ENCODE data around the gene MSANTD2.

Gene MSANTD2

DNA sequence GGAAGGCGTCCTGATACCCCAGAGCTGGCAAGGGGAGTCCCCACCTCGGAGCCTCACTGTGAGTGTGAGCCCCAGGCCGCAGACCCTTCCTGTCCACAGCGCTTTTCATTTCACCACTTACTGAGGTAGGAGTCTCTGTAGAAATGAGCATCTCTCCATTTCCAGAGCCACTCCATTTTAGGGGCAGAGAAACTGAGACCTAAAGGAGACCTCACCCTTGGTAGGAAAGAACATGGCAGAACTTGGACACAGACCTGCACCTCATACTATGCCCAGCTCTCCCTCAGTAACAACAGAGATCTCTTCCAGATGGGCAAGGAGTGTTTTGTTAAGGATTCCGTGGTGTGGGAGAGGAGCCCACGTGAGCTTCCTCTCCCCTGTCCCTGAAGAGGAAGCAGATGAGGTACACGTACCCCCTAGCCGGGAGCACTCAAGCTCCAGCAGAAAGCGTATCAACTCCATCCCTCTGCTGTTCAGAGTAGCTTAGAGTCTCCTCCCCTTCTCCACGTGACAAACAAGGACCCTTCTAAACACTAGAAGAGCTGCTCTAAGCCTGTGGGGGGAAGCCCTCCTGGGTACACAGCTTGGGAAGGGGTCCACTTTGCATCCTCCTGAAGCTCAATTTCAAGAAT is 47.6 kb downstream of the MSANTD2 start:
- DNase-seq, result no peak

DNA sequence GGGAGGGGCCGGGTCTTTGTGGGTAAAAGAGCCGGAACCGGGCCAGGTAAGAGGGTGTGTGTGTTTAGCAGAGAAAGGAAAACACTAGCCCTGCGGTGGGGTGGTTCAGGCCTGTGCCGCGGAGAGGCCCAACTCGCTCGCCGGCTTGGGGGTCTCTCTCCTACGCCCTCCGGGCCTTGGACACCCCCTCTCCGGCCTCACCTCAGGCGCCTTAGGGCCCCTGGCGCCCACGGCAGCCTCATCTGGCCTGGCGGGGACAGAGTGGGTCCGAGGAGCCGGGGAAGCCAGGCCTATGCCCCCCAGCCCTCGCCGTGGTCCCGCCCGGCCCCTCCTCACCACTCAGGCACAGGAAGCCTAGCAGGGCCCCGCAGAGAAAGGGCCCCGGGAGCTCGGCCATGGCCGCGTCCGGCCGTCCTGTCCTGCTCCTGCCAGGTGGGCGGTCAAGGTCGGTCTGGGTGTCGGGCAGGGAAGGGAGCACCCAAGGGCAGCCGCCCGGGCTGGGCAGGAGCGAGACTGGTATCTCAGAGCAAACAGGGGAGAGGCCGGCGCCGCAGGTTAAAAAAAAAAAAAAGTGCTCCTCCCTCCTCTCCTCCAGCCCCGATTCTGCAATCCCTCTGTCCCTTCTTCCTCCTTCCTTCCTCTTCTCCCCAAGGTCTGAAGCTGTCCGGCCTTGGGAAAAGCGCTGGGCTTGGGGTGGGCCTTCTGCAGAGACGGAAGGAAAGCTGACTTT is 48.3 kb downstream of the MSANTD2 start, which contains the start of gene VSIG2:
Gene VSIG2 (minus strand): TSS at position 515 of the 730 bp plus-strand sequence. CDS start 118 bp downstream, at position 397.
- DNase-seq, result no peak

DNA sequence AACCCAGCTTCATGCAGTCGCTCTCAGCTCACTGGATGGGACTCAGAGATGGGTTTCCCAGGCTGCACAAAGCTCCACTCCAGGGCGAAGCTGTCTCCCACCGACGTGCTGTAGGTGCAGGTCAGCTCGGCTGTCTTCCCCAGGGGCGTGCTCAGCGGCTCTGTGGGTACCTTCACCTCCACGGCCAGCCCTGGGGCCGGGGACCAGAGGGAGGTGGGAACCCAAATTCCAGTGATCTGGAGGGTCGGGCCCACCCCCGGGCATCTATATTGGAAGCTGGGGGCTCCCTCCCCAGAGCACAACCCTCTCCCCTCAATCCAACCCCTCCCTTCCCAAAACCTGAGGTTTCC is 48.8 kb downstream of the MSANTD2 start:
- DNase-seq, result no peak

DNA sequence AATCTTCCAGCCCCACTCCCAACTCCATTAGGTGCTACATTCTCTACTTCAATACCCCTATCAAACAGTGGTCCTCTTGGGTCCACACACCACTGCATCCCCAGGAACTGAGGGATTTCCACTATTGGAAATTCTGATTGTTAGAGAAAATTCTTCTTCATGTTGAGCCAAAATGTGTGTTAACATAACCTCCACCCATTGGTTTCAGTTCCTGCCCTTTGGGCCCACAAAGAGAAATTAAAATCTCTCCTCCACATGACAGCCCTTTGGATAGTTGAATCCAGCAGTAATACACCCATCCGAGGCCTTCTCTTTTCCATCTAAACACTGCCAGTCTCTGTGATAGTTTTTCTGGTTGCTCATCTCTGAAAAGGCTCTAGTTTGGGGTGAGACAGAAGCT is 50.3 kb downstream of the MSANTD2 start:
- DNase-seq, result no peak

DNA sequence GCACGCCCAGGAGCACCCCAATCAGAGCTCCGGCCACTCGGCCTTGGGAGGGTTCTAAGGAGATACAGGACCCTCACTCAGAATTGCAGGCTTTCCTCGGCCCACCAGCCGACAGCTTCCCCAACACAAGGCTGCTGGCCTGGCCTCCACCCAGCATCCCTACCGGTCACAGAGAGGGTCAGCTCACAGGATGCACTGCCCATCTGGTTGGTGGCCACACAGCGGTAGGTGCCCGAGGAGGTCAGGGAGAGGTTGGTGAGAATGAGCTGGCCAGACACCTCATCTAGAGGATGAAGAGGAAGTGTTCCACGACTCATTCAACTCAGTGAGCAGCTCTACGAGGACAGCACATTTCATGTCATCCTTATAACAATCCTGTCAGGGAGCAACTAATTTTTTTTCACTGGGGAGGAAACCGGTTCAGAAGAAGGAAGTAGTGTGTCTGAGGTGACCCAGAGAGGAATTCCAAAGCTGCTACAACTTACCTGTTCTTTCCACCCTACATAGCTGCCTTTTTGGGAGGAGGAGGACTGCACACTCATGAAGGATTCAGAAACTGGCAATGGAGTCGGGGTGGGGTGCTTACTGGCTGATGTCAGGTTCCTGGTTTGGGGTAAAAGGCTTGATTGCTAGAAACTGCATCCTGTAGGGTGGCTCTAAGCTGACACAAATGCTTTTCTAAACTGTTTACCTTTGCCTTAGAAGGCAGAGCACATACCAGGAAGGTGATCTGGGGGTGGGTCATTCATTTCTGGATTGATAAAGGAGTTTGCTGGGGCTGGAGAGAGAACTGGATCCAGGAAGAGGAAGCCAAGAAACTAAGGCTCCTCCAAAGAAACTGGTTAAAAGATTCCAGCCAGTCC is 51.5 kb downstream of the MSANTD2 start:
- DNase-seq, result no peak

DNA sequence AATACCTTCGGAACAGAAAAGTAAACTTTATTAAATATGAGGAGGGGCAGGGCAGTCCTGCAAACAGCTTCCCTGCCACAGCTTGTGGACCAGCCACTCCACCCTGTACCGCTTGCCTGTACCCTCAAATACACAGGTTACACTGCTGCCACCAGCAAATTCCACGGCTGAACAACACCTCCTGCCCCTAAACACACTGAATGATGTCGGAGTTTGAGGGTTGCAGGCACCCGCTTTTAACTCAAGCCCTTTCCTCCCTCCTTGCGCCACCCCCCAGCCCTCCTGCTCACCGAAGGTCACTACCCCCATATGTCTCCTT is 52.1 kb downstream of the MSANTD2 start:
- DNase-seq, result no peak

DNA sequence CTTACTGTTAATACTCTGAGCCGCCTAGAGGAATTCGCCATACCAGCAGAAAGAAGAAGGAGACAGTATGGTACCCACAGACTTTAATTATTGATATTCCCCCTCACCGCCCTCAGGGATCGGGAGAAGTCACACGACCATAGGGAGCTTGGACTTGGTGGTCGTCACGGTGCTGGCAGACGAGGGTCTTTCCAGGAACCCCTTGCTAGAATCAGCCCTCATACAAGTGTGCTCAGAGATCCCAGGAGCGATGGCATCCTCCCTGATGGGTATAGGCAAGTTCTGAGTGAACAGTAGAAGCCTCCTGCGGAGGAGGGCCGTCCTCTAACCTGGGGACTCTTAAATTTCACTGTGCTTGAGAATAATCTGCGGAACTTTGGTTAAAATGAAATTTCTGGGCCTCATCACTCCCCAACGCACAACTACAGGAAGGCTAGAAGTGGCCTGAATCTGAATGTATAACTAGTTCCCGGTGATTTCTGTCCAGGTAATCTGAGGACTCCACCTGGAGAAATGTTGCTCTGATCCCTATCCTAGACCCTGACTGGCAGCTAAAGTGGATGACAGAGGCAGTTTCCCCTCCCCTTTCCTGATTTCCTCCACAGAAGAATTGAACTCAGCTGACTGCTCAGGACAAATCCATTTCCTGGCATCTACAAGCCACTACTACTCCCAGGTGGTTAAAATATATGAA is 52.7 kb downstream of the MSANTD2 start:
- DNase-seq, result no peak

DNA sequence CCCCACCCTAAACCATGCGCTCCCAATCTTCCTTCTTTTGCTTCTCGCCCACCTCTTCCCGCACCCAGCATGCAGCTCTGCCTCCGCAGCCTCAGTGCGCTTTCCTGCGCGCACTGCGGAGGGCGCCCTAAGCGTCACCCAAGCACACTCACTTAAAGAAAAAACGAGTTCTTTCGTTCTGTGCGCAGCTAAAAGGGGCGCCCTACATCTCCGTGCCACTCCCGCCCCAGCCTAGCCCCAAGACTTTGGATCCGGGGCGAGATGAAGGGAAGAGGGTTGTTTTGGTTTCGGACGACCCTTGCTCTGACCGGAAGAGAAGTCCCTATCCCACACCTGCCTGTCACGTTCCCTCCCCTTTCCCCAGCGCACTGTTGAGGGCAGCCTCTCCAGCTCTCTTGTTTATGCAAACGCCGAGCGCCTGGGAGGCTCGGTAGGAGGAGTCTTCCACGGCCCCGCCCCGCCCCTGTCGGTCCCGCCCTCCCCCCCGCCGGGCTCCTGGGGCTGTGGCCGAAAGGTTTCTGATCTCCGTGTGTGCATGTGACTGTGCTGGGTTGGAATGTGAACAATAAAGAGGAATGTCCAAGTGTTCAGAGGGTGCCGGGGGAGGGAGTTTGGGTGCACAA is 53.5 kb downstream of the MSANTD2 start:
- peak; percentile 76 for DNase-seq

DNA sequence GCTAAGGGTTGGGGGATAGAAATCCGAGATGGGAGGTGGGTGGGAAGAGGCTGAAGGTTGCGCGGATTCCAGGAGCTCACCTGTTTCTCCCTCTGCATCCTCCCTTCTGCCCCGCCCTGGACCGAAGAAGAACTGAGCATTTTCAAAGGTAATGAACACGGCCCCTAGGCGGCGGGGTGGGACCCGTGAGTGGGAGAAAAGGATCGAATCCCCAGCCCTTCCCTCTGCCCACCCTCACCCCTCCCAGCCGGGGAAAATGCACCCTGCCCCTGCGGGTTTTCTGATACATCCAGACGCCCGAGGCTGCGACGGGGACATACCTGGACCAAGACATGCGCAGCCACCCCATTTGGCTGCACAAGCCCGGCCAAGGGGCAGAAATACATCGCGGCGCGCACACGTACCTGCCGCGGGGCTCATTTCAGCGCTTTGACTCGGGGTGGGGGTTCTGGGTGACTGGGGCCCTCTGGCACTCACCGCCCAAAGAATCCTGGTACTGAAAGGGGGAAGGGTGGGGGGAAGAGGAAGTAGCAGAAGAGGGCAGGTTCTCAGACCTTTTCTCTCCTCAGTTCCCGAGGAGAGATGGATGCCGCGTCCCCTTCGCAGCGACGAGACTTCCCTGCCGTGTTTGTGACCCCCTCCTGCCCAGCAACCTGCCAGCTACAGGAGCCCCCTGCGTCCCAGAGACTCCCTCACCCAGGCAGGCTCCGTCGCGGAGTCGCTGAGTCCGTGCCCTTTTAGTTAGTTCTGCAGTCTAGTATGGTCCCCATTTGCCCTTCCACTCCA is 54.2 kb downstream of the MSANTD2 start:
- peak; percentile 45 for DNase-seq

DNA sequence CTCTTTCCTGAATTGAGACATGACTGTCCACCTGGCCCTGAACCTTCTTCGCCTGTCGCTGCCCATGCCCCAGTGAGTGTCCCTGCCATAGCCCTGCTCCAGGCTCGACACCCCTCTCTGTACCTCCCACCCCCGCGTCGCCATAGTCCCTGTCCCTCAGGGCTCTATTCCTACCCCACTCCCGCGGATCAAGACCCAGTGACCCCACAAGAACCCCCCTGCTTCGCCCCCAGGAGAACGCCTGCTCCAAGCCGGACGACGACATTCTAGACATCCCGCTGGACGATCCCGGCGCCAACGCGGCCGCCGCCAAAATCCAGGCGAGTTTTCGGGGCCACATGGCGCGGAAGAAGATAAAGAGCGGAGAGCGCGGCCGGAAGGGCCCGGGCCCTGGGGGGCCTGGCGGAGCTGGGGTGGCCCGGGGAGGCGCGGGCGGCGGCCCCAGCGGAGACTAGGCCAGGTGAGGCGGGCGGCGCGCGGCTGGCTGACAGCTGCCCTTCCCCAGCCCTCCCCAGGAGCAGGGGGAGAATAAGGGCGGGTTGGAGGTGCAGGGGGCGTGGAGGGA is 54.9 kb downstream of the MSANTD2 start:
- no peak for DNase-seq

DNA sequence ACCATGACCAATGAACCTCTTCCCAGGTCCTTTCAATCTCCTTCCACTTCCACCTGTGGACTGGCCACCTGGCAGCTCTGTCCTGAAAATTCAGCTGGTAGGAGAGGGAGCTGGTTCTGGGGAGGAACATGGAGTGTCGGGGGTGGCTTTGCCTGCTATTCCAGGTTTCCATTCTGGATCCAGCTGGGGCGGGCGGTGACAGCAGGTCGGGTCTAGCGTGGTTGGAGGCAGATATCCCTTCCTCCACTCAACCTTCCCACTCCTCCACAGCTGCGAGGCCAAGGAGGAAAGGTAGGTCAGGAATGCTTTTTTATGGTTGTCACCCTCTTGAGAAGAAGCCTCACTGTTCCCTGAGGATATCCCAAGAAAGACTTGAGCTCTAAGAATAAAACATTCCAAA is 57.2 kb downstream of the MSANTD2 start:
- DNase-seq, result no peak

DNA sequence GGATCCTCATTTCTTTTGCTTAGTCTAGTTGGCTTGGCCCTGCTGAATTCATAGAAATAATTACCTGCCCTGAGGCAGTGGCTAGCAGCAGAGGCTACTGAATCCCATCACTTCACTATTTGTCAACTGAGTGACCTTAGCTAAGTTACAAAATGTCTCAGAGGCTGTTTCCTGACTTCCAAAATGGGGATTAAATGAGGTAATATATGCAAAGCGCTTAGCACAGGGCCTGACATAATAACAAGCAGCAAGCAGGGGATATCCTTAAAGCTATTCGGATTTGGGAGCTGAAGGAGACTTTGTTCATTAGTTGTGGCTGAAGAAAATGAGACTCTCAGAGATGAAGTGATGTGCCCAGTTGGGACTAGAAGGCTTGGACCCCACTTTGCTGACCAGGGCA is 57.7 kb downstream of the MSANTD2 start:
- no peak for DNase-seq

DNA sequence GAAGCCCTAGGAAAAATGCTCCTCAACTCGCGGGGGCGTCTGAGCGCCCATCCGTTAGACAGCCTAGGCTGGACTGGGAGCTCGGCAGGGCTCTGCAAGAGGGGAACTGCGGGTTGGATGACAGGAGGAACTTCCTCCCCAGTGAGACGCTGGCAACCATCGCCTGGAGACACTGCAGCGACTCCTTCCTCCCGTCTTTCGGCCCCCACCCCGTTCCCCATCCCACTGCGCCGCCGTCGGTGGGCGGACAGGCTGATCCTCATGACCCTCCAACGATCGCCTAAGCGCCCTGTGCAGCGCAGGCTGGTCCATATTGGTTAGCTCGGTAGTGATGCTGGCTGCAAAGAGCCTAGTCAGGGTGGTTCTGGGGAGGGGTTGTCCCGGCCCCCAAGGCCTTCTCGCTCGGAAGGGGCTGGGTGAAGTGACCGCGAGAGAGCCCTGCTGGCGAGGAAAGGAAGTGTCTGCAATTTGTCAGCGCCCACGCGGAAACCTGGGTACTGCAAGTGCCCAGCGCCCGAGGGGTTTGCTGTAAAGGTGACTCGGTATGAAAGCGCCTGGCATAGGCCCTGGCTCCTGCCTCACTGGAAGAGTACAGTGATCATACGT is 59.8 kb downstream of the MSANTD2 start:
- peak; percentile 58 for DNase-seq

DNA sequence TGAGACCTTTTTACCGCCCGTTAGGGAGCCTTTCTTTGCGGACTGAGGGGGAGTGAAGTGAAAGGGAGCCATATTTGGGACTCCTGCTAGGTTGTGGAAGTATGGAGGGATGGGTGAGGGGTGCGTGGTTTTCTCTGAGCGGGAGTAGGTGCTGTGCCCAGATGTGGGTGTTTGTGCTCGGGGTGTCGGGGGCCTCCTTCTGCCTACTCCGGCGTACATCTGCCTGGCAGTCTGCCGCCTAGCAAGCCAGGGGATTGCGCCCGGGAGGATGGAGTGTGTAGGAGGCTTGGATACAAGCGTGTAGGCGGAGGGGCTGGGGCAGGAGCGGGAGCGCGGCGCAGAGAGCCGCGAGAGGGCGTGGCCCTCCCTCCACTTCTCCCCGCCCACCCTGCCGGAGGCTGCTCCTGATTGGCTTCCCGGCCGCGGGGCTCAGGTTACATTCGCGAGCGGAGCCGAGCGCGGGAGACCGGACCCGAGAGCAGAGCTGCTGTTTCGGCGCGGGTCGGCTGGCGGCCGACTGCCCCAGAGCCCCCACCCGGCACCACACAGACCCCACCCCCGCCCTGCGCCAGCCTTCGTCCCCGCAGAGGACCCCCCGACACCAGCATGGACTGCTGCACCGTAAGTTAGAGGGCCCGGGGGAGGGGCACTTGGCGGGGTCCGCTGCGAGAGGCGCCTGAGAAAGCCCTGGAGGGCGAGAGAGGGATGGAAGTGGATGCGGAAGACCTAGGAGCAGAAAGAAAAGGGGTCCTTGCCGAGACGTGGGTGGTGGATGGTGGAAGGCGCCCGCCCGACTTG is 60.5 kb downstream of the MSANTD2 start, which contains the start of gene NRGN:
Gene NRGN (plus strand): TSS at position 464 of the 798 bp plus-strand sequence. CDS start 143 bp downstream, at position 607.
- peak; percentile 83 for DNase-seq

DNA sequence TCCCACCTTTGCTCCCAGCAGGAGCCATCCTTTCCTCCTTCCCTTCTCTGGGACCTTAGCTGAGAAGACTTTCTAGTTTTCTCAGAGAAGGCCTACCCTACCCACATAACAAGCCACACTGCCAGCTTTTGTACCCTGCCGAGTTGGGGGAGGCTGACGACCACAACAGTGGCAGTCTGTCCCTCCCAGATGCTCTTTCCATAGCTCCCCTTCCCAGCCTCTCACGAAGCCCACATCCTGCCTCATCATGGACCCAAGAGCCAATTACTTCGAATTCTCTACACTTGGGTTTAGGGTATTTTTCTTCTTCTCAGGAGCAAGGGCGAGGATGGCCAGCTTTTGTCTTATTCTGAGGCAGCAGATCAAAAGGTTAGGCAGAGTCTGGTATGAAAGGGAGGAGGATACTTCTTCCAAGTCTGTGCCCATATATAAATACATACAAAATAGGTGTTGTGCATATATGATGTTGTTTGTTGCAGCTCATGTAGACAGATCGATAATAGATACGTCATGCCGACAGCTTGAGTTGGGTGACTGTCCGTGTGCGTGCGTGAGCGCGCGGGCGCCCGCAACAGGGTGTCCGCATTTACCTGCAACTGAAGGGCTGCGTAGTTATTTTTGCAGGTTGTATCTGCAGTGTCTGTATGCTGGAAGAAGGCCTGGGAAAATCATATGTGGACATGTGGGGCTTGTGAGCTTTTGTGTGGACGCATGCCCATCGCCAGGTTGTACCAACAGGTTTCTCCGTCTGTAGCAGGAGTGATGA is 61.3 kb downstream of the MSANTD2 start:
- no peak for DNase-seq

DNA sequence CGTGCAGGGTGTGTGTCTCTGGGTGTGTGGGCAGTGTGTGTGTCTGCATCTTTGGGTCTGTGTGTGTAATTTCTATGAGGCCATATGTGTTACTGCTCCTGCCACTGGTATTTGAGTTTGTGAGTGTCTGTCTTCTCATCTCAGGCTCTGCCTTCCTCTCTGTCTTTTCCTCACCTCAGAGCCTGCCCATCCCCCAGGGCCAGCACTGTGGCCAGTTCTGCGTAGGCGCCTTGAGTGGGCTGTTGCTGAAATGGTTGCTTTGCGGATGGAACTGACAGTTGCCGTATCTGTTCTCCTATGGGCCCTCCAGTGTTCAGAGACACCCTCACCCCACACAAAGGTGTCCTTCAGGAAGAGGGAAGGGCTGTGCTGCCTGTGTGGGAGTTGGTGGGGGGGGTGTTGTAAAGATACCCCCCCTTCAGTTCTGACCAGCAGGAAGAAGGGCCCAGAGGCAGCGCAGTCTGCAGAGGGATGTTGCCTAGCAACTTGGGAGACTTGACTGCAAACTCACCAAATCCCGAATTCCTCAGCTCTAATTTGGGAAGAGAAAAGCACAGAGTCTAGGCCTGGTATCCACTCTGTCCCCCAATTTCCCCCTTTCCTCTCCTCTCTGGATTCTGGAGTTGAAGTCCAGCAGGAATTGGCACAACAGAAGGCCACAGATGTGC is 62.4 kb downstream of the MSANTD2 start:
- DNase-seq, result no peak

DNA sequence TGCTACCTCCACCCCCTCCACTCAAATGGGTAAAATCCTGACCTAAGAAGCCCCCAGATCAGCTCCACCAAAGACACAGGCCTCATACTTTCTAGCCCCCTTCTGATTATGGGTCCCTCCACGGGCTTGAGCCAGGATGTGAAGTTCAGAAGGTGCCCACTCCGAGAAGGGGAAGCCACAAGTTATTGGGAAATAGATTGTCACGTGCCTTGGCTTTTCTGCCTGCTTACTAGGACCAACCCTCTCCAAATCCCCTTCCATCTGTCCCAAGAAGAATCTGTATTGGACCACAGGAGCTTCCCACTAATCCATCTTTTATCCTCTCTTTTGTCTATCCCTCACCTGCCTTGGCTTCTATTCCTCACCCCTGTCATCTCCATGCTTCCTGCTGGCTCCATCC is 63.5 kb downstream of the MSANTD2 start:
- no peak for DNase-seq

DNA sequence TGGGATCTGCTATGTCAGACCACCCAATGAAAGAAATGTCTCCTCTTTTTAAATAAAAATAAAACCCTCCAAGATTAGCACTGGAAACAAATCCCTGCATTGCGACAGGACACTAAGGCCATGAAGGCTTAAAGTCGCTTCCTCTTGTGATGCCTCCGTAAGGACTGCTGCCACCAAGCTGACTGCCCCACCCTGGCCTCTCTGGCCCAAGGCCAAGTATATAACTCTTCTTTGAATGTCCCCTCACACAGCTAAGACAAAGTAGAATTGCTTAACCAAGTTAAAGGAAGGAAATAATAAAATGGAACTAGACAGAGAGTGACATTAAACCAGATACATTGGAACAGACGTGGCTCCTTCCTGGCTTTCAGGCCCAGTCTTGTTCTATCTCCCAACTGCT is 68.0 kb downstream of the MSANTD2 start:
- no peak for DNase-seq

DNA sequence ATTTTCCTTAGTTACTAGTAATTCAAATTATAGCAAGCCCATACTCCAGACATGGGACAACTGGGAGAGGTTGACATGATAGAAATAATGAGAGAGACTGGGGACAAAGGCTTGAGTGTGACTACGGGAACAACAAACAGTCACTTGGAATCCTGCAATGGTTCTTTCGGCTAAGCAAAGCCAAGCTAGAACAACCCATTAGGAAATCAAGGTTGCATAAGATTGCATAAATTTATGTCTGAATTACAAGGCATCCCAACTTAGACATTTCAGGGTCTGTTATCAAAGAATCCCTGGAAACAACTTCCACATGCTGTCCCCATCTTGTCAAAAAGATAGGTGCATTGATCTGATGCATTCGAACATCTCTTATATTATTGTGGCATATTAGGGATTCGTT is 70.6 kb downstream of the MSANTD2 start:
- no peak for DNase-seq

Data from stimulated activated CD4-positive, alpha-beta T cell treated with anti-CD3 and anti-CD28 coated beads, Interleukin-4, amount 100 ng/mL, for 1 hour (primary cell).